Upper lobe of left lung (tissue), 4 donors: ENCODE results near the gene ZNRF4.

Experiments used
- POLR2AphosphoS5 ChIP-seq, 2 donors: sonication (generic); formaldehyde crosslinking; IDR thresholded peaks; one replicate each; pipeline ENCODE4 v1.5.1; 2017; ENCODE audit warnings: antibody characterized with exemption in 2 of 2
- TF ChIP-seq, protein P1 (sequence below), 6 experiments: fragments of 450-650 bp in 4 of 6; fragments of 200-600 bp in 2 of 6; sonication (generic) in 2 of 6; IDR thresholded peaks; one replicate each; pipeline ENCODE4 v1.5.1; 2016 to 2019; ENCODE audit warnings: antibody characterized with exemption in 6 of 6

DNA sequence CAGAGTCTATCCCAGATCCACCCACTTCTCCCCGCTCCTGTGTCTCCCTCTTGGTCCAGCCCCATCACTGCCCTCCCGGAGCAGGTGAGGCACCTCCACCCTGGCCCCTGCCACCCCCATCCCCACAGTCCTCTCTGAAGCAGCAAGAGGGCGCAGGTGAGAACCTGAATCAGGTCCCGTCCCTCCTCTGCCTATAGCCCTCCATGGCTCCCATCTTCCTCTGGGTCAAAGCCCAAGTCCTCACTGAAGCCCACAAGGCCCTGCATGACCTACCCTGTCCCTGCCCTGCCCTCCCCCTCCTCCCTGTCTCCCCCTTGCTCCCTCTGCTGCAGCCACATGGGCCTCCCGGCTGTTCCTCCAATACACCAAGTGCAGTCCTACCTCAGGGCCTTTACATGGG is 10.8 kb upstream of the ZNRF4 start:
- no peak for TF ChIP-seq POLR2AphosphoS5 (IDR thresholded peaks at IDR 0.05)
- TF ChIP-seq, protein P1, sequence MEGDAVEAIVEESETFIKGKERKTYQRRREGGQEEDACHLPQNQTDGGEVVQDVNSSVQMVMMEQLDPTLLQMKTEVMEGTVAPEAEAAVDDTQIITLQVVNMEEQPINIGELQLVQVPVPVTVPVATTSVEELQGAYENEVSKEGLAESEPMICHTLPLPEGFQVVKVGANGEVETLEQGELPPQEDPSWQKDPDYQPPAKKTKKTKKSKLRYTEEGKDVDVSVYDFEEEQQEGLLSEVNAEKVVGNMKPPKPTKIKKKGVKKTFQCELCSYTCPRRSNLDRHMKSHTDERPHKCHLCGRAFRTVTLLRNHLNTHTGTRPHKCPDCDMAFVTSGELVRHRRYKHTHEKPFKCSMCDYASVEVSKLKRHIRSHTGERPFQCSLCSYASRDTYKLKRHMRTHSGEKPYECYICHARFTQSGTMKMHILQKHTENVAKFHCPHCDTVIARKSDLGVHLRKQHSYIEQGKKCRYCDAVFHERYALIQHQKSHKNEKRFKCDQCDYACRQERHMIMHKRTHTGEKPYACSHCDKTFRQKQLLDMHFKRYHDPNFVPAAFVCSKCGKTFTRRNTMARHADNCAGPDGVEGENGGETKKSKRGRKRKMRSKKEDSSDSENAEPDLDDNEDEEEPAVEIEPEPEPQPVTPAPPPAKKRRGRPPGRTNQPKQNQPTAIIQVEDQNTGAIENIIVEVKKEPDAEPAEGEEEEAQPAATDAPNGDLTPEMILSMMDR (IDR thresholded peaks at IDR 0.05), result no peak
